Measurements from ENCODE around the gene LY6G6C. TPM values are rescaled to one million over a fixed set of nuclear protein-coding genes. Genes with fewer than 3 reads are reported as not detected.
A peak's percentile ranks its signal among the peaks of the same experiment; 100 is the strongest.

The LY6G6C gene
- total RNA-seq, 1 experiment from 2014 or later, result not detected

DNA sequence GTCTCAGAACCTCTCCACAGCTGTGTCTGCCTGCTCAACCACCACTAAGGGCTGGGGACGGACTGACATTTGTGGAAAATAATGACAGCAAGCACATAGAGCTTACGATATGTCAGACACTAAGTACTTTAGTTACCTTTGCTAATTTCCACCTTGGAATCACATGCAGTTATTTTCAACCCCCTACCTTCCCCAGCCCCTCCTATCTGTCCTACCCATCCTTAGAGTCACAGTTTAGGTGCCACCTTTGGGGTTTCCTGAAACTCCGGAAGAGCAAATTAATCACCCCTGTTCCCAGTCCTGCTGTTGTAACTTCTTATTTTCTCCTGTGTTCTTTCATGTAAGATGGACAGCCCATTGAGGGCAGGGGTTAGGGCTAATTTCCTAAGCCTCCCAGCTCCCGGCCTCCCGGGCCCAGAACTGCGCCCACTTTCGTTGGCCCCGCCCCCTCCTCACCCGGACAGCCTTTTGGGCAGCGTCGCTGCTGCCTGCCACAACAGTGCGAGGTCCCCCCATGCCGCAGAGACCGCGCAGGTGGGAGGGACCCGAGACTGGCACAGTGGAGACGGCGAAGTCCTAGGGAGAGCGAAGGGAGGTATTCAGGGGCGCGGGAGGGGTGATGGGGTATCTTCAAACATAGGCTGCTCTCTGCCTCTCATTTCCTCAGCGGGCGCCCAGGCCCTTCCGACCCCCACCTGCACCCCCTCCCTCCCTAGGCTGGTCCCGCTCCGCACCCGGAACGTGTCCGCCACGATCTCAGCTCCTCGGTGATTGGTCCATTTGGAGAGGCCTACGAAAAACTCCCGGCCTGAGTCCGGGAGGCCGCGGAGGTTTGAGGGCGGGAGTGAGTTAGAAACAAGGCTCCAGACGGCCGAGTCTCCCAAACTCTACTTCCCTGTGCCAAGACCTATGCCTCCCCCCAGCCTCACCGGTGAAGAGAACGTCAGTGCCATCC, 6.4 kb upstream of the LY6G6C start:
- H4K8ac ChIP-seq (replicated peaks; ENCODE audit: insufficient read length, low read depth, low read length), result no peak overlapping the region
- no peaks in the 10 kb centered on the region for H4K20me1 ChIP-seq (ENCODE audit: control insufficient read depth, insufficient read depth, insufficient read length)
- H4K5ac ChIP-seq (ENCODE audit: insufficient read length, low read depth, low read length), result no peak overlapping the region
- H3K27ac ChIP-seq (ENCODE audit: insufficient read length, low read depth, low read length), result no peak overlapping the region
- no peak overlapping the region for H2AFZ ChIP-seq (ENCODE audit: low read length)
- no peak overlapping the region for H2BK120ac ChIP-seq (ENCODE audit: low read depth, low read length, poor library complexity, severe bottlenecking)
- Mint-ChIP-seq H3K36me3 (ENCODE audit: insufficient read depth in 1 of 3, low read depth in 3 of 3) (peaks cover 27 to 61% (median 55%) of the 10 kb centered on the region in 3 experiments), H3K4me3 (peak overlapping the region; percentile 83 to 98), H3K27me3 (ENCODE audit: low read depth) (no peaks in the 10 kb centered on the region), H3K4me1 (peaks cover 15 to 20% of the 10 kb centered on the region in 2 experiments), H3K9me3 (no peaks in the 10 kb centered on the region; a peak in 2 of 5 replicates), H3K27ac (no peak overlapping the region; a peak in 1 of 7 replicates)
- no peak overlapping the region for H3T11ph ChIP-seq (ENCODE audit: low read length)
- TF ChIP-seq, protein P1, sequence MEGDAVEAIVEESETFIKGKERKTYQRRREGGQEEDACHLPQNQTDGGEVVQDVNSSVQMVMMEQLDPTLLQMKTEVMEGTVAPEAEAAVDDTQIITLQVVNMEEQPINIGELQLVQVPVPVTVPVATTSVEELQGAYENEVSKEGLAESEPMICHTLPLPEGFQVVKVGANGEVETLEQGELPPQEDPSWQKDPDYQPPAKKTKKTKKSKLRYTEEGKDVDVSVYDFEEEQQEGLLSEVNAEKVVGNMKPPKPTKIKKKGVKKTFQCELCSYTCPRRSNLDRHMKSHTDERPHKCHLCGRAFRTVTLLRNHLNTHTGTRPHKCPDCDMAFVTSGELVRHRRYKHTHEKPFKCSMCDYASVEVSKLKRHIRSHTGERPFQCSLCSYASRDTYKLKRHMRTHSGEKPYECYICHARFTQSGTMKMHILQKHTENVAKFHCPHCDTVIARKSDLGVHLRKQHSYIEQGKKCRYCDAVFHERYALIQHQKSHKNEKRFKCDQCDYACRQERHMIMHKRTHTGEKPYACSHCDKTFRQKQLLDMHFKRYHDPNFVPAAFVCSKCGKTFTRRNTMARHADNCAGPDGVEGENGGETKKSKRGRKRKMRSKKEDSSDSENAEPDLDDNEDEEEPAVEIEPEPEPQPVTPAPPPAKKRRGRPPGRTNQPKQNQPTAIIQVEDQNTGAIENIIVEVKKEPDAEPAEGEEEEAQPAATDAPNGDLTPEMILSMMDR (conservative IDR thresholded peaks at IDR 0.05), result no peak
- H3K9ac ChIP-seq (ENCODE audit: extremely low read depth, insufficient read length, low read length), result no peak overlapping the region
- WGBS (ENCODE audit: extremely low coverage, insufficient read length, low lambda C conversion rate), result no CpG with 5 or more reads among the region's 41 CpGs
- no peak overlapping the region for H3K56ac ChIP-seq (ENCODE audit: insufficient read length, low read depth, low read length)
- H3K23ac ChIP-seq (ENCODE audit: insufficient read length, low read depth, low read length), result no peak overlapping the region
- H3K9me3 ChIP-seq (ENCODE audit: control insufficient read depth, low read depth, low read length), result no peaks in the 10 kb centered on the region
- no peak overlapping the region for H2BK15ac ChIP-seq (ENCODE audit: low read depth, low read length)
- no peak overlapping the region for H4K91ac ChIP-seq (ENCODE audit: insufficient read length, low read depth, low read length)
- H3K23me2 ChIP-seq (ENCODE audit: insufficient read length, low read depth, low read length, poor library complexity, severe bottlenecking), result peaks cover 9% of the 10 kb centered on the region
- H2BK12ac ChIP-seq (ENCODE audit: insufficient read length, low read depth, low read length), result no peak overlapping the region
- DNase-seq, result no peak
- H3K4ac ChIP-seq (ENCODE audit: low read depth, low read length), result no peak overlapping the region
- H3K4me1 ChIP-seq (ENCODE audit: insufficient read depth, low read length), result no peaks in the 10 kb centered on the region
- no peak overlapping the region for H2BK5ac ChIP-seq (ENCODE audit: insufficient read length, low read length)
- H3K4me2 ChIP-seq (ENCODE audit: insufficient read depth, insufficient read length, low read length), result no peak overlapping the region
- H3K27me3 ChIP-seq (ENCODE audit: insufficient read depth, low read length), result no peaks in the 10 kb centered on the region
- H3K79me2 ChIP-seq (ENCODE audit: insufficient read depth, low read length), result no peaks in the 10 kb centered on the region
- H3K79me1 ChIP-seq (ENCODE audit: insufficient read depth, low read depth, low read length, poor library complexity, severe bottlenecking), result no peaks in the 10 kb centered on the region
- H2BK20ac ChIP-seq (ENCODE audit: low read depth, low read length, poor library complexity, severe bottlenecking), result no peak overlapping the region
- H3K18ac ChIP-seq (ENCODE audit: insufficient read length, low read depth, low read length), result no peak overlapping the region
- H2AK5ac ChIP-seq (ENCODE audit: insufficient read length, low read length), result no peak overlapping the region
- no peak overlapping the region for H3K14ac ChIP-seq (ENCODE audit: insufficient read depth, low read length)

Measured in H9 (cell line).